Bone marrow (tissue), 2 donors: Measurements from ENCODE around the gene MORN1.
"Not testable (repeated sequence)": the region's sequence is repeated elsewhere in the genome, so short reads cannot be mapped to it uniquely, and the experiment has no call there.

ENCODE experiments used
- DNase-seq, 2 donors: peaks; one replicate each; lab custom pipeline; 2025; lab: John Stamatoyannopoulos, UW

The MORN1 gene

GRCh38 chr1:2391041-2391930 is at the start of gene MORN1, which contains the start of gene RER1:
TSS of gene MORN1 (minus strand) at chr1:2391554. CDS start at chr1:2391533, 21 bp downstream.
TSS of gene RER1 (plus strand) at chr1:2391841. CDS start at chr1:2395791, 3,950 bp downstream.
- DNase-seq: peak; percentile 82 to 95

- not testable (repeated sequence) for DNase-seq
Observed at GRCh38 chr1:2440346-2440745, 49.0 kb upstream of the MORN1 start.

DNA sequence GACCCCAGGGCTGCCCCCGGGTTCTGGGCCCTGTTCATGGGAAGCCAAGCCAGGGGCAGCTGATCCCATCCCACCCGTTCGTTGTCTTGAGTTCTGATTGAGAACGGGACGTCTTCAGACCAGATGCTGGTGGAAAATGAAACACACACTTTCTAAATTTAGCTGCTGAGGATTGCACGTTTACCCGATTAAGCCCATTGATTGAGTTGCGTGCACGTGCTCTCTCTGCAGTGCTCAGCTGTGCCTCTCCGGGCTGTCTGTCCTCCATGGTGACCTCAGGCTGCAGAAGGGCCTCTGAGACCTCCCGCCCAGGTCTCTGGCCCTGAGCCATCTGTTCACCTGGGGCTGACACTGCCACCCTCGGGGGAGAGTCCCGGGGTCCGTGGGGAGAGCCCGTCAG is 48.0 kb upstream of the MORN1 start:
- no peak for DNase-seq

GRCh38 chr1:2438641-2439040 is 47.3 kb upstream of the MORN1 start:
- no peak for DNase-seq

DNA sequence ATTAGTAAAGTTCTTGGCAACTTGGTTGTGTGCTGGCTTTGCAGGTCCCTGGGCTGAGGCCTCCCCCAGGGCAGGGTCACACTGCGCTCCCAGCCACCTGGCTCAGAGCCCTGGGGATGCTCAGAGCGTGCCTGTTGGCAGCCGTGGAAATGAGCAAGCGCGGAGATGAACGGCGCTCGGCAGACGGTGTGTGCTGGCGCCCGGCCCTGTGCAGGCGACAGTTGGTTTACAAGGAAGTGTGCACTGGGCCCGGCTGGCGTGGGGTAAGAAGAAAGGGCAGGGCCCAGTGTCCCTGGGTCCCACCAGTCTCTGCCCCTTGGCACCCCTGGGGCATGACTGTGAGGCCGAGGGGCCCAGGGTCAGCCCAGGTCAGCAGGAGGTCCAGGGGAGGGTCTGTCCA is 46.7 kb upstream of the MORN1 start:
- DNase-seq: no peak

GRCh38 chr1:2437617-2438016 is 46.3 kb upstream of the MORN1 start:
- DNase-seq: no peak

DNA sequence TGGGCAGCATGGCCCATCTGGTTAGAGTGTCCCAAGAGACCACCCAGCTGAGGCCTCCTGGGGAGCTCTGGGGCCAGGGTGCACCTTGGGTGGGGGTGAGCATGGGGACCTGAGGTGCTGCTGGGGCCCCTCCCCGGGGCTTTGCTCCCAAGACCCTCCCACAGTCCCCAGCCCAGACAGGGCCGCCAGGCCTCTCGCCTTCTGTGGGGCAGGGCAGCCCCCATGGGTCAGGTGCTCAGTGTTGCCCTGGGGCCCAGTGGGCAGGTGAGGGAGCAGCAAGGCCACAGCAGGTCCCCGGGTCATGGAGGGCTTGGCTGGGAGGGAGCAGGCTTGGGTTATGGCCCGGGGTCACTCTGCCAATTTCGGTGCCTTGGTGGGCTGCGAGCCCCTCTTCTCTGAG is 45.5 kb upstream of the MORN1 start:
- DNase-seq: no peak

GRCh38 chr1:2435746-2436355 is 44.5 kb upstream of the MORN1 start:
- no peak for DNase-seq

GRCh38 chr1:2435091-2435490 is 43.7 kb upstream of the MORN1 start:
- no peak for DNase-seq

DNA sequence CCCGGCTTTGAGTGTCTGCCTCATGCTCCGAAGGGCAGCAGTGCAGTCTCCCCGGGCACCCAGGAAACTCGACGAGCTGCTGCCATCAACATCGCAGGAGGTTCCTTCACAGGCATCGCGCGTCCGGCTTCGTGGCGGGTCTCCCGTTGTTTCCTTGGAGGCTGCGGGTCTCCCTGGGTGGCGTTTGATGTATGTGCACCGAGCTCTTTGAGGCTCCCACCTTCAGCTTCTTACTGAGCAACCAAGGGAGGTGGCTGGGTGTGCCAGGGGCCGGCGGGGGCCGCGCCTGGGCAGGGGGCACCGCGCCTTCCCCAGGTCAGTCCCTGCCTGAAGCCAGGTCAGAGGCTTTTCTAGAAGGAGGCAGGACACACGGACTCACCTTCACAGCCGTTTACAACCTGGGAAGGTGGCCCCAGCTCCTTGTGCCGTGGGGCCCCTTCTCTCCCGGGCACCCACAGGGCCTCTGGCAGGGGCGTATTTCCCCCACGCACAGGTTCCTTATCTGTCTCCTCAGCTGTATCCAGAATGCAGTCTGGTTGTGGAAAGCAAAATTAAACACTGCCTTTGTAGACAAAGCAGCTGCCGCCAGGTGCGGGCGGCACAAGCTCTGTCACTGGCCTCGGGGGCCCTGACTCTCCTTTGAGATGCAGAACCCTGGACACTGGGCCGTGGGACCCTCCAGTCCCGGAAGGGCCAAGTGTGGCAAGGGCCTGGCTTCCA is 42.7 kb upstream of the MORN1 start:
- no peak for DNase-seq

- DNase-seq: no peak
Observed at GRCh38 chr1:2433196-2433595, 41.8 kb upstream of the MORN1 start.

DNA sequence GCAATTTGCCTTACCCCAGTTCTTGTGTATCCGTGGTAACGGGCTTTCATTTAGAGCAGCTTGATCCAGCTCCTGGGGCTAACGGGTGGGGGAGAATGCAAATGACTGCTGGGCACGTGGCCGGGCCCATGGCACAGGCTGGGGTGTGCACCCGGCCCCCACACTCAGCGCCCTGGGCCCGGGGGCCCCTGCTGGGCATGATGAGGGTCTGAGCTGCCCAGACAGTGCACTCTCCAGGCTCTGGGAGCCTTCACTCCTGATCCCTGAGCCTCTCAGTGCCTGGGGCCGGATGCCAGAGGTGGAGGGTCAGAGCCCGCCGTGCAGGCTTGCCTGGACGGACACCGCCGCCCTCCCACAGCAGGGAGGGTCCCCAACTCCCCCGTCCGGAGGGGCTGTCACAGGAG is 41.1 kb upstream of the MORN1 start:
- no peak for DNase-seq

DNA sequence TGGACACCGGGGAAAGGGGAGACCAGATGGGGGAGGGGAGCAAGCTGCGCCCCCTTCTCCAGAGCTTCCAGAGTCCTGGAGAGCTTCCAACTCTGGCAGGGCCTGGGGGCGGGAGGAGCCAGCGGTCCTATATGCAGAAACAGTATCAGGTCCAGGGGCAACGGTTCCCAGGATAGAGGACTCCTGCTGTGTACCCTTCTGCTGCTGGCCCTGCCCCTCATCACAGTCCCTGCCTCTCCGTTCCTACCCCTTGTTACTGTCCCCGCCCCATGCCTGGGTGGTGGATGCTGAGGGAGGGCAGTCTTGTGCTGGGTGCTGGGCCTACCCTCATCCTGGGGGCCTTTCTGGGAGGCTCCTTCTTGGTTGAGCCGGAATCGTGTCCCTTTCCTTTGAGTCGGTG is 40.2 kb upstream of the MORN1 start:
- DNase-seq: no peak

GRCh38 chr1:2431103-2431502 is 39.7 kb upstream of the MORN1 start:
- DNase-seq: no peak

DNA sequence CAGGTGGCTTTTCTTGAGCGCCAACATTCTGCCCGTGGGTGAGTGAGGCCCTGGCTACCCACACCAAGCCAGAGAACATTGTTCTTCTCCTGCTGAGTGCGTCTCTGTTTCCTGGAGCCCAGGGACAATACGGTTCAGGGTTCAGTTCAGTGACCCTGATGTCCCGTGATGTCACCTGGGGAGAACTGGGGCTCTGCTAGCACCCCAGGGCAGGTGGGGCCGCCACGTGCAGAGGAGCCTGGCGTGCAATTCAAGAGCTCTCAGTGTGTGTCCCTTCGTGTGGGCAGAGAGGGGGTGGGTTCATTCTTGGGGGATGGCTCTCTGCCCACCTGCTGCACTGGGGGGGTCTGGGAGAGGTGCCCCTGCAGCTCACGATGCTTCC is 39.2 kb upstream of the MORN1 start:
- DNase-seq: no peak

DNA sequence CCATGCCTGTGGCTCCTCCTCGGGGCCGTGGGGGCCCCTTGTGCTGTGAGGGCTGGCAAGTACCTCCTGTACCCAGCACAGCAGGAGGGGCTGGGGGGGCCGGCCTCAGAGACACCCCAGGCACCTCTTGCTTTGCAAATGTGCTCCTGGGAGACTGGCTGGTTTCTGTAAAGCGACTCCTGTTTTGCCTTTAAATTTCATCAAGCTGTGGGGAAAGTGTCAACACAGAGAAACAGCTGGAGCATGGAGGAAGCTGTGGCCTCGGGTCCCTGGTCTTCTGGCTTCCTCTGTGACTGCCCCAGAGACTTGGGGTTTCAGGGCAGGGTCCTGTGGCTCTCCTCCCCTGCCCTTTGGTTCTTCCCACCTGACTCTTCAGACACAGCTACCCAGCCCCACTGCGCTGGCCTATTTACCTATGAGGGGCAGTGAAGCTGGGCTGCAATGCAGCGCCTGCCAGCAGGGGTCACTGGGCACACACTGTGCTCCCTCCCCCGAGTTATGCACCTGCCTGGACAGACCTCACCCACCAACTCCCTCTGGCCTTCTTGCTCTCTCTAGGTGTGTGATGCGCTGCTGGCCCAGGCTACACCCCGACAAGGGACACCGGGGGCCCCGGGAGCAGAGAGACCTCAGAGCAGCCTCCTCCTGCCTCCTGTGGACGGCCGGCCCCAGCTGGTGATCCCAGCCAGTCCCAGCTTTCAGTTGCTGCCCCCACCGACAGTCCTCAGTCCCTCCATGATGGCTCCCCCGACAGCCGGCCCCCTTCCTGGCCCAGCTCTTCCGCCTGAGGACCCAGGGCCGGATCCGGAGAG is 38.6 kb upstream of the MORN1 start:
- DNase-seq: no peak

DNA sequence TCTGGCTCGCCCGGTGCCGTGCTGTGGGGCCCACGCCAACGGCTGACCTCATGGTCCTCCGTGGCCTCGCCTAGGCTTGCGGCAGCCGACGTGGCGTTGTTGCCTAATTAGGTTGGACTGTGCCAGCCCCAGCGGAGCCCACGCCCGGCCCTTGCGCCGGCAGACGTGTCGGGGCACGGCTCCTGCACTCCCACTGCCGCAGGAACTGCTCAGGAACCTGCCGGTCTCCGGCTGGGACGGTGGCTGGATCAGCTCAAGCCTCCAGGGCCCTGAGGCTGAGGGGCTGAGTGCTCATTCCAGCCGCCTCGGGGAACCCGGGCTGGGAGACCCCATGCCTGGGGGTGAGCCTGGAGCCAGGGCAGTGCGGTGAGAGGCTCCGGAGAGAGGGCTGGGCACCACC is 37.1 kb upstream of the MORN1 start:
- no peak for DNase-seq

- no peak for DNase-seq
Observed at GRCh38 chr1:2427976-2428375, 36.6 kb upstream of the MORN1 start.

DNA sequence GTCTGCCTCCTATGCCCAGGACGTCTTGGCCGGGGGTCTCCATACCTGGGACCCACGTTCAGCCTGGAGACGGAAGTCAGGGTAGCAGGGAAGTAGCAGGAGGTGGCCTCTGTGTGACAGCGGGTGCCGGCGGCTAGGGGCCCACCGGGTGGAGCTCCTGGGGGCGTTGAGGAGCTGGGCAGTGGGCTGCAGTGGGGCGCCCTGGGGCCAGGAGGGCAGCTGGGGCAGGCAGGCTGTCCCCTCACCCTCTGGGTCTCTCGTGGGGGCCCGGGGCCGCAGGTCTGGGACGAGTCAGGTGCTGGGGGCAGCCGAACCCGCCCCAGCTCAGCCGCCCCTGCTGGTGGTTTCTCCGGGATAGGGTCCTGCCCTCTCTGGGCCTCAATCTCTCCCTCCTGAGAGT is 35.7 kb upstream of the MORN1 start:
- no peak for DNase-seq

DNA sequence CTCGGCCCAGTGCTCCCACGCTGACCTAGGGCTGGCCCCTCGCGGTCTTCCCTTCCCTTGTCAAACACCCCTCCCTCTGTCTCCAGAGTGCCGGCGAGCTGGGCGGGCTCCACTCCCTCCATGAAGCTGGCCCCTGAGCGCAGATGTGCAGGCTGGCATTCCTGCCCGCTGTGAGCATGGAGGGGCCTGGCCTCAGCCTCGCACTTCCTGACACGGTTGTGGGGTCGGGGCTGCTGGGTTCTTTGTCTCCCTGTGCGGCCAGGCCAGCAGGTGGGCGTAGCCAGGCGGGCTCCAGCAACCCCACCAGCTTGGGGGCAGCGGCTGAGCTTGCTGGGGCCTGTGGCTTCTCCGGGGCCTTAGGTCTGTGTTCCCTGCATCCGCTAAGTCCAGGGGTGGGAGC is 35.2 kb upstream of the MORN1 start:
- DNase-seq: no peak

GRCh38 chr1:2425892-2426291 is 34.5 kb upstream of the MORN1 start:
- DNase-seq: no peak

- no peak for DNase-seq
Observed at GRCh38 chr1:2422523-2422922, 31.2 kb upstream of the MORN1 start.
